ENCODE measurements around the gene CMIP. TPM values are rescaled to one million over a fixed set of nuclear protein-coding genes. Genes with fewer than 3 reads are reported as not detected.

CMIP gene
- total RNA-seq, 1 donor from 2014 or later = 19.8 TPM

- intact Hi-C loops (cut with DNase I) = no loop called here
Measured at GRCh38 chr16:81668243-81669097, 223.9 kb downstream of the CMIP start.

GRCh38 chr16:81669473-81670350 is 225.1 kb downstream of the CMIP start:
- DNase-seq (ENCODE audit: low spot score) = no peak
- intact Hi-C loops (cut with DNase I) = no loop called here

More at GRCh38 chr16:81668243-81669097, 223.9 kb downstream of the CMIP start:
- DNase-seq (ENCODE audit: low spot score) = no peak

GRCh38 chr16:81671738-81672597 is 227.4 kb downstream of the CMIP start:
- DNase-seq (ENCODE audit: low spot score) = no peak
- intact Hi-C loops (cut with DNase I) = no loop called here

GRCh38 chr16:81673432-81673831 is 228.8 kb downstream of the CMIP start:
- intact Hi-C loops (cut with DNase I) = no loop called here
- no peak for DNase-seq (ENCODE audit: low spot score)

GRCh38 chr16:81675662-81676061 is 231.1 kb downstream of the CMIP start:
- no peak for DNase-seq (ENCODE audit: low spot score)
- intact Hi-C loops (cut with DNase I) = no loop called here

- DNase-seq (ENCODE audit: low spot score) = no peak
- intact Hi-C loops (cut with DNase I) = no loop called here
Measured at GRCh38 chr16:81676066-81676882, 231.7 kb downstream of the CMIP start.

GRCh38 chr16:81676883-81677737 is 232.5 kb downstream of the CMIP start:
- DNase-seq (ENCODE audit: low spot score) = no peak
- intact Hi-C loops (cut with DNase I) = no loop called here

GRCh38 chr16:81678326-81679095 is 233.9 kb downstream of the CMIP start:
- no peak for DNase-seq (ENCODE audit: low spot score)
- intact Hi-C loops (cut with DNase I) = no loop called here

- DNase-seq (ENCODE audit: low spot score) = no peak
Measured at GRCh38 chr16:81679721-81680430, 235.3 kb downstream of the CMIP start.

GRCh38 chr16:81680444-81681275 is 236.1 kb downstream of the CMIP start:
- intact Hi-C loops (cut with DNase I) = no loop called here
- no peak for DNase-seq (ENCODE audit: low spot score)

More at GRCh38 chr16:81679721-81680430, 235.3 kb downstream of the CMIP start:
- intact Hi-C loops (cut with DNase I) = no loop called here

- intact Hi-C loops (cut with DNase I) = no loop called here
- DNase-seq (ENCODE audit: low spot score) = no peak
Measured at GRCh38 chr16:81681311-81681710, 236.7 kb downstream of the CMIP start.

GRCh38 chr16:81684242-81684837 is 239.7 kb downstream of the CMIP start:
- no peak for DNase-seq (ENCODE audit: low spot score)
- intact Hi-C loops (cut with DNase I) = no loop called here

- intact Hi-C loops (cut with DNase I) = no loop called here
- DNase-seq (ENCODE audit: low spot score) = no peak
Measured at GRCh38 chr16:81684901-81685300, 240.3 kb downstream of the CMIP start.

- DNase-seq (ENCODE audit: low spot score) = no peak
- intact Hi-C loops (cut with DNase I) = no loop called here
Measured at GRCh38 chr16:81686391-81687130, 242.0 kb downstream of the CMIP start.

GRCh38 chr16:81687131-81687456 is 242.5 kb downstream of the CMIP start:
- intact Hi-C loops (cut with DNase I) = no loop called here
- no peak for DNase-seq (ENCODE audit: low spot score)

Data from cardiac septum (tissue), 1 donor.